Pancreas (tissue), 10 donors: Measurements from ENCODE around the gene SH3RF3. TPM values are rescaled to one million over a fixed set of nuclear protein-coding genes. Genes with fewer than 3 reads are reported as not detected.
A peak's percentile ranks its signal among the peaks of the same experiment; 100 is the strongest.

Source experiments
- ATAC-seq, 4 donors: fragments of 200-7000 bp; cut with Tn5 transposase; one replicate each; pipeline versions ENCODE4 v1.8.0 to v1.9.1; 2020; ENCODE audit warnings: mild to moderate bottlenecking in 4 of 4, moderate library complexity in 4 of 4
- DNase-seq, 6 donors: peaks; one replicate each; pipeline ENCODE4 v3.0.0-alpha.2; 2020
- FAIRE-seq: peaks from 2 replicates; lab custom pipeline; 2012; peaks lifted over from hg19 to GRCh38; lab: Jason Lieb, UNC
- H3K27ac ChIP-seq, 4 donors: fragments of 200-600 bp; sonication (generic); 1 replicate in 3 of 4; 2 replicates in 1 of 4; pipeline versions ENCODE4 v1.5.0 to v1.8.0; 2020
- H3K27me3 ChIP-seq, 4 donors: fragments of 200-600 bp; one replicate each; pipeline ENCODE4 v1.8.0; 2021
- H3K36me3 ChIP-seq, 3 donors: fragments of 200-600 bp; sonication (generic) in 1 of 3; one replicate each; pipeline versions ENCODE4 v1.5.0 to v1.8.0; 2020 to 2021
- H3K4me1 ChIP-seq, 3 donors: fragments of 200-600 bp; one replicate each; pipeline ENCODE4 v1.8.0; 2021
- H3K4me3 ChIP-seq, 4 donors: fragments of 200-600 bp; sonication (generic) in 2 of 4; one replicate each; pipeline versions ENCODE4 v1.5.0 to v1.8.0; 2020 to 2021
- H3K9me3 ChIP-seq, 4 donors: fragments of 200-600 bp; one replicate each; pipeline ENCODE4 v1.8.0; 2021
- CTCF ChIP-seq, 4 donors: fragments of 200-600 bp; sonication (generic) in 3 of 4; IDR thresholded peaks; one replicate each; pipeline versions ENCODE4 v1.5.0 to v1.8.0; 2021; ENCODE audit warnings: antibody characterized with exemption in 4 of 4
- WGBS, 2 donors: extraction: QIAGEN DNeasy Blood & Tissue Kit; methylation state at CpG; one replicate each; pipeline ENCODE4 v1.1.7; 2013; 5-methylcytosine and 5-hydroxymethylcytosine counted together
- intact Hi-C, 3 donors: fragments of 100-400 bp; cut with DNase I; formaldehyde crosslinking; loops; one replicate each; pipeline versions ENCODE4 v1.11.1 to v1.14.2; 2022
- polyA plus RNA-seq, 2 donors: library from polyadenylated mRNA; stranded (reverse); fragments of 200-250 nt; gene quantifications; one replicate each; pipeline ENCODE4 v1.2.3, GENCODE V29; 2013
- total RNA-seq, 6 donors: library from RNA; stranded (reverse); fragmentation: NEBNext Ultra II Directional in 4 of 6; extraction: Animal tissue kit (Norgen Biotek cat#: 25700) in 4 of 6; gene quantifications; one replicate each; pipeline versions ENCODE4 v1.2.1 to v1.2.4, GENCODE V29; 2021 to 2023
- donor health status: healthy with polysubstance abuse.
- donor health status: DM: no; HTN: no; CAD: no; lungs with moderate emphysema.
- donor health status: DM: no; HTN: no; CAD: no.
- donor health status: control.
- donor health status: control.
- donor health status: Bipolar disorder and iron deficiency.
- donor health status: DM: yes; HTN: yes; CAD: no.
- donor health status: DM: no; HTN: no; CAD: no.
- donor health status: DM: no; HTN: no; CAD: no.
- donor health status: DM: yes; HTN: yes; CAD: no.

The SH3RF3 gene
- total and polyA plus RNA-seq, 8 donors = 1.1 to 3.5 (median 1.8) TPM

DNA sequence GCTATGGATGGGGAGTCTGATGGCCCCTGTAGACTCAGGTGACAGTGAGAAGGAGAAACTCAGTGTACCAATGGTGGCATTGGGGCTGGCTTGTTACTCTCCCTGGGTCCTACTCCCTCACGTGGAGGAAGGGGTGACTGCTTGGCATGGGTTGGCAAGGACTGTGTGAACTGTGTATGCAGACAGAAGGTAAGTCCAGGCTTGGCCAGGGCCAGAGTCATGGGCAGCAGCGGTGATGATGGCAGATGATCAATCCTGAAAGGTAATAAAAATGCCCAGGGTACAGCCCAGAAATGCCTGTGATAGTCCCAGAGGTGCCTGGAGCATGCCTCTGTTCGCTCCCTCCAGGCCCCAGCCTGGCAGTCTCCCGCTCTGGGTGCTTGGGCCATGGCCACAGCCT lies 153.9 kb downstream of the SH3RF3 start:
- Histone ChIP-seq H3K4me1 (no peaks in the 10 kb centered on the region), H3K27me3 (no peaks in the 10 kb centered on the region), H3K9me3 (no peaks in the 10 kb centered on the region), H3K27ac (peak overlapping the region in 1 of 4 donors; percentile 17), H3K36me3 (no peaks in the 10 kb centered on the region), H3K4me3 (no peak overlapping the region)
- peak in 3 of 6 donors; percentile 37 to 60 (median 48) for DNase-seq
- peak; percentile 9 to 81 (median 56) for ATAC-seq
- intact Hi-C loops = no loop called here
- 58 to 63% methylated on average over 4 of the region's 4 CpGs for WGBS, 2 donors
- FAIRE-seq = no peak
- TF ChIP-seq CTCF (IDR thresholded peaks at IDR 0.05) = no peak

- WGBS, 2 donors = 32 to 38% methylated on average over 7 of the region's 7 CpGs
- ATAC-seq = peak in 3 of 4 donors; percentile 19 to 55 (median 43)
- no peaks in the 10 kb centered on the region for H3K4me1 ChIP-seq
- TF ChIP-seq CTCF (IDR thresholded peaks at IDR 0.05) = no peak
- H3K4me3 ChIP-seq = no peak overlapping the region
- no peak overlapping the region for H3K27ac ChIP-seq
- no peak for FAIRE-seq
- H3K36me3 ChIP-seq = no peaks in the 10 kb centered on the region
- no peaks in the 10 kb centered on the region for H3K27me3 ChIP-seq
- H3K9me3 ChIP-seq = no peaks in the 10 kb centered on the region
- DNase-seq = no peak
- intact Hi-C loops = no loop called here
Measured at GRCh38 chr2:109284826-109285225, 155.8 kb downstream of the SH3RF3 start.

GRCh38 chr2:109285244-109285651 lies 156.2 kb downstream of the SH3RF3 start:
- Histone ChIP-seq H3K36me3 (no peaks in the 10 kb centered on the region), H3K4me3 (no peak overlapping the region), H3K27me3 (no peaks in the 10 kb centered on the region), H3K27ac (no peak overlapping the region), H3K9me3 (no peaks in the 10 kb centered on the region), H3K4me1 (no peaks in the 10 kb centered on the region)
- ATAC-seq (peak in 1 of 4 donors; percentile 10), DNase-seq (no peak), FAIRE-seq (no peak)
- TF ChIP-seq CTCF (IDR thresholded peaks at IDR 0.05) = no peak
- intact Hi-C loops = no loop called here
- WGBS, 2 donors = 68 to 70% methylated on average over 11 of the region's 11 CpGs

- Histone ChIP-seq H3K27me3 (no peaks in the 10 kb centered on the region), H3K9me3 (no peaks in the 10 kb centered on the region), H3K4me3 (no peak overlapping the region), H3K4me1 (no peaks in the 10 kb centered on the region), H3K27ac (no peak overlapping the region), H3K36me3 (no peaks in the 10 kb centered on the region)
- TF ChIP-seq CTCF (IDR thresholded peaks at IDR 0.05) = no peak
- no peak for FAIRE-seq
- no peak for DNase-seq
- 92 to 96% methylated on average over 5 of the region's 5 CpGs for WGBS, 2 donors
- intact Hi-C loops = no loop called here
- ATAC-seq = no peak
Measured at GRCh38 chr2:109287413-109287812, 158.4 kb downstream of the SH3RF3 start.

GRCh38 chr2:109287838-109288237 lies 158.8 kb downstream of the SH3RF3 start:
- Histone ChIP-seq H3K4me1 (no peaks in the 10 kb centered on the region), H3K9me3 (no peaks in the 10 kb centered on the region), H3K27ac (no peak overlapping the region), H3K27me3 (no peaks in the 10 kb centered on the region), H3K36me3 (no peaks in the 10 kb centered on the region), H3K4me3 (no peak overlapping the region)
- FAIRE-seq (no peak), ATAC-seq (no peak), DNase-seq (no peak)
- 90 to 97% methylated on average over 2 of the region's 2 CpGs for WGBS, 2 donors
- intact Hi-C loops = no loop called here
- TF ChIP-seq CTCF (IDR thresholded peaks at IDR 0.05) = no peak
